Right cardiac atrium (tissue), 5 donors: ENCODE results near the gene DOCK2. TPM values are rescaled to one million over a fixed set of nuclear protein-coding genes. Genes with fewer than 3 reads are reported as not detected.
"Not testable (repeated sequence)": the region's sequence is repeated elsewhere in the genome, so short reads cannot be mapped to it uniquely, and the experiment has no call there.

Experiments used
- ATAC-seq, 2 donors: fragments of 200-7000 bp; cut with Tn5 transposase; one replicate each; pipeline versions ENCODE4 v1.8.0 to v1.9.1; 2020; ENCODE audit warnings: moderate library complexity in 2 of 2, mild to moderate bottlenecking in 1 of 2
- DNase-seq, 3 donors: peaks; one replicate each; pipeline ENCODE4 v3.0.0-alpha.2; 2020
- H3K27ac ChIP-seq: one replicate; pipeline ENCODE4 v1.5.1; 2013; ENCODE audit warnings: mild to moderate bottlenecking, low read length, control low read depth, moderate library complexity
- H3K27me3 ChIP-seq: one replicate; pipeline ENCODE4 v1.6.1; 2013; ENCODE audit not compliant: control insufficient read depth, insufficient read depth
- H3K4me1 ChIP-seq: one replicate; pipeline ENCODE4 v1.6.1; 2013; ENCODE audit warnings: low read length; ENCODE audit not compliant: control insufficient read depth, insufficient read depth
- H3K4me3 ChIP-seq: one replicate; pipeline ENCODE4 v1.5.1; 2013; ENCODE audit warnings: low read length, control low read depth
- H3K9me3 ChIP-seq: one replicate; pipeline ENCODE4 v1.6.1; 2013; ENCODE audit warnings: low read length; ENCODE audit not compliant: control insufficient read depth
- WGBS: extraction: QIAGEN DNeasy Blood & Tissue Kit; methylation state at CpG from one replicate; pipeline ENCODE4 v1.1.7; 2013; 5-methylcytosine and 5-hydroxymethylcytosine counted together
- intact Hi-C, 4 donors: fragments of 100-400 bp; cut with DNase I; formaldehyde crosslinking; loops; one replicate each; pipeline versions ENCODE4 v1.11.0 to v1.14.0; 2022 to 2023
- polyA plus RNA-seq: library from polyadenylated mRNA; stranded (reverse); fragments of 200-250 nt; gene quantifications from one replicate; pipeline ENCODE4 v1.2.3, GENCODE V29; 2013
- total RNA-seq, 4 donors: library from RNA; stranded (reverse); fragmentation: NEBNext Ultra II Directional; extraction: Animal tissue kit (Norgen Biotek cat#: 25700); gene quantifications; one replicate each; pipeline ENCODE4 v1.2.1, GENCODE V29; 2021
- donor health status: healthy with polysubstance abuse.
- donor health status: DM: no; HTN: yes; CAD: no.
- donor health status: DM: no; HTN: no; CAD: no.
- donor health status: DM: no; HTN: yes; CAD: no; lungs with severe emphysema.
- donor health status: DM: yes; HTN: yes; CAD: no.

The DOCK2 gene
- total and polyA plus RNA-seq, 5 donors = 1.00 to 14.2 (median 9.6) TPM

DNA sequence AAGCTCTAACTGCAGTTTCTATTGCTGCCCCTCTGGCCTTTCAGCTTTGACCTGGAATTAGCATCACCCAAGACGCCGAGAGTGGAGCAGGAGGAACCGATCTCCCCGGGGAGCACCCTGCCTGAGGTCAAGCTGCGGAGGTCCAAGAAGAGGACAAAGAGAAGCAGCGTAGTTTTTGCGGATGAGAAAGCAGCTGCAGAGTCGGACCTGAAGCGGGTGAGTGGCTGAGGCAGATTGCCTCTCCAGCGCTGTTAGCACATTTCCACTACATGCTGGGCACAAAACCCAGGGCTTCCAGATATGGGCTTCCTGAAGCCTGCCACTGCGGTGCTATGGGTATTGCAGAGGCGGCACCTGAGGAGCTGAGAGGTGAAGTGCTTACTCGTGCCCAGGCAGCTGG is 441.9 kb downstream of the DOCK2 start:
- DNase-seq = no peak
- H3K4me1 ChIP-seq = no peaks in the 10 kb centered on the region
- no peaks in the 10 kb centered on the region for H3K27me3 ChIP-seq
- 80% methylated on average over 13 of the region's 13 CpGs for WGBS
- no peak overlapping the region for H3K27ac ChIP-seq
- intact Hi-C loops = loop anchor here in 1 of 4 donors (10.0 kb wide), 1 partner anchor 384 kb away; no protein-coding TSS in a partner anchor
- no peaks in the 10 kb centered on the region for H3K9me3 ChIP-seq
- H3K4me3 ChIP-seq = no peak overlapping the region
- ATAC-seq = no peak

DNA sequence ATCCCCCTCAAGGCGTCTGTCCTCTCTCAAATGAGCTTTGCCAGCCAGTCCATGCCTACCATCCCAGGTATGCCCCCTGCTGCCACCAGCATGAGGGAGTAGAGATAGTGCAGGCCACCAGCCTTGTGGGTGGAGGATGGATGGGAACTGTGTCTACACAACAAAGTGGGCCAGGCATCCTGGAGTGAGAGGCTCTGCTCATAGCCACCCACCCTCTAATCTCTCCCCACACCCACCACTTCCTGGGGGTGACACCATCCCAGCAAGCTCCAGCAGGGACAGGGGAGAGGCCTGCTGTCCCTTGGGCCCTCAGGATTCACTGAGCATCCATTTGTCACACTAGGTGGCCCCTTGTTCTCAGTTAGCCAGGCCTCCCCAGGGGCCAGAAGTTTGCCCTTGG is 443.1 kb downstream of the DOCK2 start:
- 97% methylated on average over 1 of the region's 1 CpG for WGBS
- Histone ChIP-seq H3K27me3 (no peaks in the 10 kb centered on the region), H3K4me1 (no peaks in the 10 kb centered on the region), H3K9me3 (no peaks in the 10 kb centered on the region), H3K4me3 (no peak overlapping the region), H3K27ac (no peak overlapping the region)
- no peak for ATAC-seq
- intact Hi-C loops = loop anchor here in 1 of 4 donors (10.0 kb wide), 1 partner anchor 295 kb away; no protein-coding TSS in a partner anchor
- no peak for DNase-seq

DNA sequence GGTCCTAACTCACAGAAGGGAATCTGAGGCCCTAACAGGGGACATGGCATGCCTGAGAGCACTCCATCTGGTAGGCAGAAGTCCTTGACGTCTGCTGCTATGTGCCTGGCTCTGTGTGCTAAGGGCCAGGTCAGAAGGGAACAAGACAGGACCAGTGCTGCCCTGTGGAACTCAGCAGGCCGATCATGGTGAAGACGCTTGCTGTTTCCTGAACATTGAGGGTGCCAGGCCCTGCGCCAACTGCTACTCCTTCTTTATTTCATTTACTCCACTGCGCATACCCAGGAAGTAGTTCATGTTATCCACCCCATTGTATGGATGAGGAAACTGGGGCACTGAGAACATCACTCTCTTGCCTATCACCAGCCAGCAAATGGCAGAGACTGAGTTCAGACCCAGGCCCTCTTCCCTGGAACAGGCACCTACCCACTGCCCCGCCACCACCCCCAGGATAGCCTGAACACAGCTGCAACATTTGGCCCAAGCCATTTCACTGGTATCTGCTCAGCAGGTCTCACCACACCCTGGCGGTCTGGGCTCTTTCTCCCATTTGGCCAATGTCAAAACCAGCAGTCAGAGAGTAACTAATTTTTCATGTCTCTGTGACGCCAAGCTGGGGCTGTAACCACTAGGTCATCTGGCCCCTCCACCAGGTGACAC is 443.8 kb downstream of the DOCK2 start:
- intact Hi-C loops = loop anchor here in 1 of 4 donors (10.0 kb wide), 1 partner anchor 294 kb away; no protein-coding TSS in a partner anchor
- no peaks in the 10 kb centered on the region for H3K4me1 ChIP-seq
- H3K9me3 ChIP-seq = no peaks in the 10 kb centered on the region
- WGBS = 80% methylated on average over 8 of the region's 8 CpGs
- DNase-seq = no peak
- ATAC-seq = no peak
- H3K27ac ChIP-seq = no peak overlapping the region
- no peak overlapping the region for H3K4me3 ChIP-seq
- H3K27me3 ChIP-seq = no peaks in the 10 kb centered on the region

DNA sequence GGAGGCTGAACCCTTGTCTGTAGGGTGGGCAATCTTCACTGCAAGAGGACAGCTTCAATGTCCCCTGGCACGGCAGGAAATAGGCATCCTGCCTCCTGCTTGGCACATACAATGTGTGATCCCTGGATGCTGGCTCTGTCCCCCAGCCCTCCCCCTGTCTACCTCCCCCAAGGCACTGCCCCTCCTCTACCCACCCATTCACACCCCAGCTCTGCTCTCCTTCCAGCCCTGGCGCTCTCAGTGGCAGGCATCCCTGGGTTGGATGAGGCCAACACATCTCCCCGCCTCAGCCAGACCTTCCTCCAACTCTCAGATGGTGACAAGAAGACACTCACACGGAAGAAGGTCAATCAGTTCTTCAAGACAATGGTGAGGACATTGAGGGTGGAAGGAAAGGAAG is 444.5 kb downstream of the DOCK2 start:
- Histone ChIP-seq H3K27ac (no peak overlapping the region), H3K4me3 (no peak overlapping the region), H3K4me1 (no peaks in the 10 kb centered on the region), H3K9me3 (no peaks in the 10 kb centered on the region), H3K27me3 (no peaks in the 10 kb centered on the region)
- no peak for ATAC-seq
- WGBS = 87% methylated on average over 4 of the region's 4 CpGs
- intact Hi-C loops = loop anchor here in 1 of 4 donors (10.0 kb wide), 1 partner anchor 293 kb away; no protein-coding TSS in a partner anchor
- DNase-seq = no peak

DNA sequence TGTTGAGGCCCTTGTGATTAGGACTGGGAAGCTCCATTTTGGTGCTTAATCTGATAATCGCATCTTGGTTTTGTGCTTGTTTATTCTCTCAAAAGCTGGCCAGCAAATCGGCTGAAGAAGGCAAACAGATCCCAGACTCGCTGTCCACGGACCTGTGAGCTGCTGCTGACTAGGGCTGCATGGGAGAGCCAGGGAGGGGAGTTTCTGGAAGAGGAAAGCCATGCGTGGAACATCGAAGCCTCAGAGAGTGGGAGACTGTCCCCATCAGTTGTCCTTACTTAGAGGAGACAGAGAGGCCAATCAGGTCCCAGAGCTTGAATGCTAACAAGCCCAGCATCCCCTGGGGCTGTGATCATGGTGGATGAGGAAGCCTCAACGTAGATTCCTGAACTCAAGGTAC is 445.6 kb downstream of the DOCK2 start:
- ATAC-seq (no peak), DNase-seq (no peak)
- H3K27ac ChIP-seq = no peak overlapping the region
- H3K4me1 ChIP-seq = no peaks in the 10 kb centered on the region
- H3K9me3 ChIP-seq = no peaks in the 10 kb centered on the region
- WGBS = 91% methylated on average over 7 of the region's 7 CpGs
- H3K27me3 ChIP-seq = no peaks in the 10 kb centered on the region
- intact Hi-C loops = loop anchor here in 1 of 4 donors (10.0 kb wide), 1 partner anchor 292 kb away; no protein-coding TSS in a partner anchor
- no peak overlapping the region for H3K4me3 ChIP-seq

DNA sequence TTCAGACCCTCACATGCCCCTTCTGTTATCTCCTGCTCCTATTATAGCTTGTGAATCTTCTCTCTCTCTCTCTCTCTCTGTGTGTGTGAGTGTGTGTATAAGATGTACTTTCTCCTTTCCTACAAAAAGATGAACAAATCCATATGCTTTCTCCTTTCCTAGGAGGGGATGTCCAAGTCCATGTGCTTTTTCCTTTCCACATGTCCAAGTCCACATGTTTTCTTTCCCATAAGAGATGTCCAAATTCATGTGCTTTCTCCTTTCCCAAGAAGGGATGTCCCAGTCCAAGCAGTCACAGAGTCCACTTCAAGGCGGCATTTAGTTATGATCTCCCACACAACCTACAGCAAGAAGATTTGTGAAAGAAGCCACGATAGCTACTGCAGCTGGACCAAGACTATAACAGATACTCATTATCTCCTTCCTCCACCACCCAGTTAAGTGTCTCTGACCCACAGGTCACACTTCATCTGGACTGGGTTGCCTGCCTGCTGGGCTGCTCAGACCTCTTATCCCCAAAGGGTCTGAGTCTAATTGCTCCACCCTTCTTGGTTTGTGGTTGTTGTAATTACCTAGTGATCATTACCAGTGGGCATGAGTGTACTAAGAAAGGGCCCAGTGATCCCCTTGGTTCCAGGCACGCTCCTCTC is 450.2 kb downstream of the DOCK2 start:
- ATAC-seq (no peak), DNase-seq (no peak)
- no peaks in the 10 kb centered on the region for H3K4me1 ChIP-seq
- H3K27ac ChIP-seq = no peak overlapping the region
- H3K27me3 ChIP-seq = no peaks in the 10 kb centered on the region
- no peaks in the 10 kb centered on the region for H3K9me3 ChIP-seq
- intact Hi-C loops = loop anchor here in 1 of 4 donors (10.0 kb wide), 1 partner anchor 288 kb away; no protein-coding TSS in a partner anchor
- 77% methylated on average over 3 of the region's 3 CpGs for WGBS
- no peak overlapping the region for H3K4me3 ChIP-seq

DNA sequence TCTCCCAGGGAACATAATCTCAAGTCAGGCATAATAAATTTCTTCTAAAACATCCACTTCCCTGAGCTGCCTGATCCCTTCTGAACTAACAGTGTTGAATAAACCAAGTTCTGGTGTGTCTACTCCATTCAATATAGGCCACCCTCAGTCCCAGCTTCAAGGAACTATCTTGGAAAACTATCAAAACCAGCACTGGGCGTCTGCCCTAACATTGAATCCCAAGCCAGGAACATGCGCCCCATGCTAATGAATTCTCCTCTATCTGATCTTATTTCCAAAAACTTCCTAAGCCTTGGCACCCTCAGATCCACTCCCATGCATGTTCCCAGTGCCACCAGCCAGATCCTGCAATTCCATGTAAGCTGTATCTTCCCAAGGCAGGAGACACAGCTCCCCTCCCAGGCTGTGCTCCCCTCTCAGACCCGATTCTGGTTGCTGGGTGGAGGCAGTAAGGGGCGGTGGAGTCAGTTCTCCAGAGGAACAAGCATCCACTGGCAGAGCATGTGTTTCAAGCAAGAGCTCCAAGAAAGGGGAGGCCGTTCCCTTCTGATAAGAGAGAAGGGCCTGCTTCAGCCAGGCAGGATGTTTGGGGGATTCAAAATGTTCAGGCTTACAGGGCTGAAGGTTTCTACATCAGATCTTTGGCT is 455.5 kb downstream of the DOCK2 start:
- 48% methylated on average over 5 of the region's 5 CpGs for WGBS
- DNase-seq = peak in 1 of 3 donors; percentile 59
- ATAC-seq = peak in 1 of 2 donors; percentile 61

DNA sequence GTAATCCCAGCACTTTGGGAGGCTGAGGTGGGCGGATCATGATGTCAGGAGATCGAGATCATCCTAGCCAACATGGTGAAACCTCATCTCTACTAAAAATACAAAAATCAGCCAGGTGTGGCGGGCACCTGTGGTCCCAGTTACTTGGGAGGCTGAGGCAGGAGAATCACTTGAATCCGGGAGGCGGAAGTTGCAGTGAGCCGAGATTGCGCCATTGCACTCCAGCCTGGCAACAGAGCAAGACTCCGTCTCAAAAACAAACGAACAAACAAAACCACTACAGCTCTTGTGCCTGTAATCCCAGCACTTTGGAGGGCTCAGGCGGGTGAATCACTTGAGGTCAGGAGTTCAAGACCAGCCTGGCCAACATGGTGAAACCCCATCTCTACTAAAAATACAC is 457.3 kb downstream of the DOCK2 start:
- ATAC-seq, H3K27me3 ChIP-seq, H3K4me3 ChIP-seq, H3K9me3 ChIP-seq, DNase-seq, H3K27ac ChIP-seq, H3K4me1 ChIP-seq: not testable (repeated sequence)
- intact Hi-C loops = loop anchor here in 1 of 4 donors (10.0 kb wide), 1 partner anchor 330 kb away; no protein-coding TSS in a partner anchor
- WGBS = 93% methylated on average over 10 of the region's 10 CpGs

More for the DNA sequence above, 455.5 kb downstream of the DOCK2 start:
- intact Hi-C loops = loop anchor here in 1 of 4 donors (10.0 kb wide), 1 partner anchor 332 kb away; no protein-coding TSS in a partner anchor
- H3K27me3 ChIP-seq = no peaks in the 10 kb centered on the region
- H3K27ac ChIP-seq = no peak overlapping the region
- H3K9me3 ChIP-seq = no peaks in the 10 kb centered on the region
- no peak overlapping the region for H3K4me3 ChIP-seq
- H3K4me1 ChIP-seq = peaks cover 2% of the 10 kb centered on the region

DNA sequence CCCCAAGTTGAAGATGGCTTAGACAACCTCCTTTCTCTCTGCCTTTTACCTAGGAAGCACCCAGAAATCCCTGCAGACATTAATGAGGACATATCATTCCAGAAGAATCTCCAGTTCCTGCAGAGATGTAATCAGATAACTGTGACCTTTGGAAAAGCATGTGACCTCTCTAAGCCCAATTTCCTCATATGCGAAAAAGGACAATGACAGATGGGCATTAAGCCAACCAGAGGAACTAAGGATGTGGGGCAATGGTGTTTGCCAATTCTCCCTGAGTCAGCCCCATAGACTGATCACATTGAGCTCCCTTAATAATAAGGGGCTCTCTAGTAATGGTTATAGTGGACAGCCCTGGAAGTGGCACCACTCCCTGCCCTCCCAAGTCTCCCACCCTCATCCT is 458.6 kb downstream of the DOCK2 start:
- Histone ChIP-seq H3K27ac (no peak overlapping the region), H3K27me3 (no peaks in the 10 kb centered on the region), H3K9me3 (no peaks in the 10 kb centered on the region), H3K4me3 (no peak overlapping the region), H3K4me1 (peaks cover 2% of the 10 kb centered on the region)
- no peak for ATAC-seq
- 57% methylated on average over 1 of the region's 1 CpG for WGBS
- DNase-seq = no peak
- intact Hi-C loops = loop anchor here in 1 of 4 donors (10.0 kb wide), 1 partner anchor 329 kb away; no protein-coding TSS in a partner anchor

DNA sequence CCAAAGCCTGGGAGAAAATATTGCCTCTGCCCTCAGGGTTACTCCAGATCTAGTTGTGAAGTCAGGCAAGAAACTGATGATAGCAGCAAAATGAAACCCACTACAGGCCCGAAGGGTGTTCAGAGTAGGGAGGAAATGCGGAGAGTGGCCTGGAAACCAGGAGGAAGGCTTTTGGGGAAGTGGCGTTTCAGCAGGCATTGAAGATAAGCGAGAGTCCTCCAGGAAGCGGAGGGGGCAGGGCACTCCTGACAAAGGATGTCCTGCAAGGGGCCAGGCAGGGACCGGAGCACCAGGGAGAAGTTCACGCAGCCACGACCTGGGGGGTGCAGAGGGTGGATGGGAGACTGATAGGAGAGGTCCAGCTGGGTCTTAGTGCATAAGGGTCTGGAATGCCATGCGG is 460.9 kb downstream of the DOCK2 start:
- peak in 1 of 3 donors; percentile 77 for DNase-seq

More for the DNA sequence above, 460.9 kb downstream of the DOCK2 start:
- H3K27me3 ChIP-seq = no peaks in the 10 kb centered on the region
- ATAC-seq = peak in 1 of 2 donors; percentile 34
- no peak overlapping the region for H3K27ac ChIP-seq
- 57% methylated on average over 9 of the region's 9 CpGs for WGBS
- intact Hi-C loops = loop anchor here in 1 of 4 donors (10.0 kb wide), 1 partner anchor 327 kb away; no protein-coding TSS in a partner anchor
- no peaks in the 10 kb centered on the region for H3K9me3 ChIP-seq
- peaks cover 2% of the 10 kb centered on the region for H3K4me1 ChIP-seq
- no peak overlapping the region for H3K4me3 ChIP-seq
